ENCODE data around the gene IER3. TPM values are rescaled to one million over a fixed set of nuclear protein-coding genes. Genes with fewer than 3 reads are reported as not detected.

IER3 gene
- total and polyA plus RNA-seq, 2 of the 13 experiments (the other 11 are each of a cell fraction or from before 2014, with no cell fraction given) = 51.1 to 131 TPM

DNA sequence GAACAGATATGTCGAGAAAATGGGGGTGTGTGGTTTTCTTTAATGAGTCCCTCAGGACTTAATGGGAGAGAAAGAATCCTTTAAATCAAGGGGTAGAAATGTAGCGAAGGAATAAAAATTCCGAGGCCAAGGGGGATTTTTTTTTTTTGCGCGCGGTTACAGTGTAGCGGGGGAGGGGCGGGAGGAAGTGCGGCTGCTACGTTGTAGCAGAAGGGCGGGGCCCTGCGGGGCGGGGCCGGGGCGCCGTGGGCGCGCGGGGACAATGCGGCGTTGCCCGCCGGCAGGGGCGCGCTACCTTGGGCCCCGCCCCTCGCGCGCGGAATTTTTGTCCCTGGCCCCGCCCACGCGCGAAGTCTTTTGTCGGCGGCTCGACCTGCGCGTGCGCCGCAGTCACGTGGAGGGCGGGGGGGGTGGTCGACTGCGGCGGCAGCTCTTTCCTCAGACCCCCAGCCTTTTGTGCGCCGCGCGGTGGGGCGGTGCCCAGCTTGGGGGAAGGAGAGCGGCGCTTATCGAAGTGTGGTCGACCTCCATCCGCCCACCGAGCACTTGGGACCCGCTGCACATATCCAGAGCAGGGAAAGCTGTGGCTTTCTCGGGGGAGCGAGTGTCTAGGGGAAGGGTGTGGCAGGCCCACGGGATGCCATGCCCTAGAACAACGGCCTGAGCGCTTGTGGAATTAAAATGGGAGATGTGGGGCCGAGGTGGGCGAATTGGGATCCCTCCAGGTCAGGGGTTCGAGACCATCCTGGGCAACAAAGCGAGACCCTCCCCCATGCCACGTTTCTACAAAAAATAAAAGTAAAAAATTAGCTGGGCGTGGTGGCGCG, 22.9 kb downstream of the IER3 start (continued):
- TF ChIP-seq RARG (CRISPR knock-in tag; IDR thresholded peaks at IDR 0.05; ENCODE audit: low read depth) (no peak), ZBTB49 (CRISPR knock-in tag; IDR thresholded peaks at IDR 0.05; ENCODE audit: borderline replicate concordance) (no peak), DMAP1 (CRISPR knock-in tag; IDR thresholded peaks at IDR 0.05) (peak; percentile 86), ZSCAN5A (CRISPR knock-in tag; IDR thresholded peaks at IDR 0.05; ENCODE audit: borderline replicate concordance) (peak; percentile 2; the same call in 1 of the 2 replicates), ZNF749 (CRISPR knock-in tag; IDR thresholded peaks at IDR 0.05; ENCODE audit: borderline replicate concordance) (no peak), ZNF577 (CRISPR knock-in tag; IDR thresholded peaks at IDR 0.05; ENCODE audit: borderline replicate concordance, low read depth) (no peak; the same call in 1 of the 2 replicates), NKX3-1 (CRISPR knock-in tag; IDR thresholded peaks at IDR 0.05) (peak; percentile 80), MIXL1 (CRISPR knock-in tag; IDR thresholded peaks at IDR 0.05) (no peak), TRIM22 (IDR thresholded peaks at IDR 0.05) (no peak), ZNF83 (CRISPR knock-in tag; IDR thresholded peaks at IDR 0.05; ENCODE audit: borderline replicate concordance) (peak; percentile 61; the same call in 1 of the 2 replicates), NR2F2 (IDR thresholded peaks at IDR 0.05; ENCODE audit: borderline replicate concordance, low read depth) (no peak), ESRRA (CRISPR knock-in tag; IDR thresholded peaks at IDR 0.05; ENCODE audit: low read depth) (peak; percentile 50; the same call in 1 of the 2 replicates), ZNF225 (CRISPR knock-in tag; IDR thresholded peaks at IDR 0.05) (no peak; the same call in 1 of the 2 replicates), ZNF329 (CRISPR knock-in tag; IDR thresholded peaks at IDR 0.05; ENCODE audit: low read depth) (0 out of 2 replicates have a peak, but pooled peaks have one; percentile 60)
- TF ChIP-seq, protein P1, sequence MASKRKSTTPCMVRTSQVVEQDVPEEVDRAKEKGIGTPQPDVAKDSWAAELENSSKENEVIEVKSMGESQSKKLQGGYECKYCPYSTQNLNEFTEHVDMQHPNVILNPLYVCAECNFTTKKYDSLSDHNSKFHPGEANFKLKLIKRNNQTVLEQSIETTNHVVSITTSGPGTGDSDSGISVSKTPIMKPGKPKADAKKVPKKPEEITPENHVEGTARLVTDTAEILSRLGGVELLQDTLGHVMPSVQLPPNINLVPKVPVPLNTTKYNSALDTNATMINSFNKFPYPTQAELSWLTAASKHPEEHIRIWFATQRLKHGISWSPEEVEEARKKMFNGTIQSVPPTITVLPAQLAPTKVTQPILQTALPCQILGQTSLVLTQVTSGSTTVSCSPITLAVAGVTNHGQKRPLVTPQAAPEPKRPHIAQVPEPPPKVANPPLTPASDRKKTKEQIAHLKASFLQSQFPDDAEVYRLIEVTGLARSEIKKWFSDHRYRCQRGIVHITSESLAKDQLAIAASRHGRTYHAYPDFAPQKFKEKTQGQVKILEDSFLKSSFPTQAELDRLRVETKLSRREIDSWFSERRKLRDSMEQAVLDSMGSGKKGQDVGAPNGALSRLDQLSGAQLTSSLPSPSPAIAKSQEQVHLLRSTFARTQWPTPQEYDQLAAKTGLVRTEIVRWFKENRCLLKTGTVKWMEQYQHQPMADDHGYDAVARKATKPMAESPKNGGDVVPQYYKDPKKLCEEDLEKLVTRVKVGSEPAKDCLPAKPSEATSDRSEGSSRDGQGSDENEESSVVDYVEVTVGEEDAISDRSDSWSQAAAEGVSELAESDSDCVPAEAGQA (IDR thresholded peaks at IDR 0.05; ENCODE audit: low read depth) = no peak
- TF ChIP-seq, protein P1 (CRISPR knock-in tag; IDR thresholded peaks at IDR 0.05; ENCODE audit: borderline replicate concordance) = peak; percentile 30; the same call in 1 of the 2 replicates
